CD4-positive, alpha-beta T cell treated with Interferon alpha-2 for 1 hour (primary cell): Measurements from ENCODE around the gene CHURC1.

ENCODE experiments used
- DNase-seq, 2 donors: peaks; one replicate each; pipeline ENCODE4 v3.0.0-alpha.2; 2020 to 2022

The CHURC1 gene

DNA sequence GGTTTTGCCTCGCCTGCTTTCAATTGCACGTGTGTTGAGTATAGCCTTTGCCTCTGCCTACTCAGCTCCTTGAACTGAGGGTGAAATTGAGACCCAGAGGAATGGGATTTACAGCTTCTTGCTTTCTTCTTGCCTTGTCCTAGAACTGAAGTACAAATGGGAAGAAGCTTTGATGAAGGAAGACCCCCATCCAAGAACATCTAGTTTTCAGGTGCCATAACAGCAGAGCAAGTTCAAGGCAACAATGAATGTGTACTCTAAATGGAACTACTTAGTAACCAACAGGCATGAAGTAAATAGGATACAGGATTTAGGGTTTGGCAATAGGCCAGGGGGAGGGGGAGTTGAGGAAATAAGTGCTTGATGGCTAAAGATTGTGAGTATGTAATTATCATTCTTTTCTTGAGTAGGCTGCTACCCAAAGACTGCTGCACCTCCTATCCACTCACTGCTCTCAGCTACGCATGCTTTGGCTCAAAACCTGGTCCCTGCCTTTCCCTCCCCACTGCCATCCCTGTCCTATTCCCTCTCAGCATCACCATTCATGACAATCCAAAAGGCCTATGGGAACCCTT lies 26.2 kb downstream of the CHURC1 start:
- no peak for DNase-seq

DNA sequence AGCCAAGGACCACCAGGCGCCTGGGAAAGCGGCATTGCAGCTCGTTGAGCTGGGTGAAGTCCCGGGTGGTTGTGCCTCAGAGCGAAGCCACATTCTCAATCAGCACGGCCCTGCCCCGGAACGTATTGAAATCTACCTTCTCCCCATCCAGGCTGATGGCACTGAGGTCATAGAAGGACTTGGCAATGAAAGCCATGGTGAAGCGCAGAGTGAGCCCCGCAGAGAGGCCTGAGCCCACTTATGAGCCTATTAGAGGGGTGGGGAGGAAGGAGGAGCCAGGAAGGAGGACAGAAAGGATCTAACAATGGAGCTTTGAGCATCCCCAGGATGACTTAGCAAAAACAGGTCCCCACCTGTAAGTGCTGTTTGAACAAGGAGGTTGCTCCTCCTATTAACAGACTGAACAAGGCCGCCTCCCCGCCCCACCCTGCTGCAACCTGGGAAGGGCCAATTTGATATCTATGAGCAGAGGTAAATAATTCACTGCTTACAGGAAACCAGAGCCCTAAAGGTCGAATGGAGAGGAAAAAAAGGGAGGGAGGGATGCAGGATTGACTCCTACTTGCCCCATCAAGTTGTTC lies 28.4 kb downstream of the CHURC1 start, which contains the start of gene GPX2:
Gene GPX2 (minus strand): TSS at position 215 of the 581 bp plus-strand sequence. CDS start 19 bp downstream, at position 196.
- no peak for DNase-seq

DNA sequence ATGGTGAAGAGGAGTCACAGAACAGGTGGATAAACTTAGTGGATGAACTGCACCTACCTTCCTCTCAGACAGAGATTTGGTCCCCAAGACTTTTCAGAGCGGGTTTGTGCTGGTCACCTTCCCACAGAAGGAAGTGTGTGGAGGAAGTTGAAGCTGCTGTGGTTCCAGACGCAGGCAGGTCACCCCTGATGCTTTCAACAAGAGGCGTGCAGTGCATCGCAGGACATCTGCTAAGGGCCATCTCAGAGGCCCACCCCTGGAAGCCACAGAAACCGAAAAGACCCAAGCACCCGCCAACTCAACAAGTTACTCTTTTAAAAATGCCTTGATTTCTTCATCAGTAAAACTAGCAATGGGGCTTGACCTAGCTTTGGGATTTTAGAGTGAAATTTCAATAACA lies 29.3 kb downstream of the CHURC1 start:
- DNase-seq, result no peak

DNA sequence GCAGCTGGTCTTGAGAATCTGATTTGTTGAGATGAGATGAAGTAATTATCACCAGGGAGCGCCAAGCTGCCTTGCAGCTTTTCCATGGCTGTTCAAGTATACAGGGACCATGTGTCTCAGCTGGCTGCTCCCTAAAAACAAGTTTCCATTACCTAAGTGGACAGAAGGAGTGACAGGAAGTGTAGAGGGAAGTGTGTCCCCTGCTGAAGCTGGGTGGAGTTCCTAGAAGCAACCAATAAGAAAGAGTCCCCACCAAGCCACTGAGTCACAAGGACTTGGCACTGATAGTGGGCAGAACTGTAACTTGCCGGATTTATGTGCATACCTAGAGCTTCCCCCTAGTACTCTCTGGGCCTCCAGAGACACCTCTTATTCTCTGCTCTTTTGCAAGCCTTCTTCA lies 29.8 kb downstream of the CHURC1 start:
- DNase-seq, result no peak

DNA sequence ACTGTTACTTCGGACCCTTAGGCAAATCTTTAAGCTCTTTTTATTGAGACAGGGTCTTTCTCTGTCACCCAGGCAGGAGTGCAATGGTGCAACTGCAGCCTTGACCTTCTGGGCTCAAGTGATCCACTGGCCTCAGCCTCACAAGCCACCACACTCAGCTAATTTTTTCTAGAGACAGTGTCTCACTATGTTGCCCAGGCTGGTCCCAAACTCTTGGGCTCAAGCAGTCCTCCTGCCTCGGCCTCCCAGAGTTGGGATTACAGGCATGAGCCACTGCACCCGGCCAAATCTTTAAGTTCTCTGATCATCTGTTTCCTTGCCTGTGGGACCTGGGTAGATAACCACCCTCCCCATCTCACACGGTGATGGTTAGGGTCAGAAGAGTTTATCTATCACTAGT lies 30.6 kb downstream of the CHURC1 start:
- no peak for DNase-seq

DNA sequence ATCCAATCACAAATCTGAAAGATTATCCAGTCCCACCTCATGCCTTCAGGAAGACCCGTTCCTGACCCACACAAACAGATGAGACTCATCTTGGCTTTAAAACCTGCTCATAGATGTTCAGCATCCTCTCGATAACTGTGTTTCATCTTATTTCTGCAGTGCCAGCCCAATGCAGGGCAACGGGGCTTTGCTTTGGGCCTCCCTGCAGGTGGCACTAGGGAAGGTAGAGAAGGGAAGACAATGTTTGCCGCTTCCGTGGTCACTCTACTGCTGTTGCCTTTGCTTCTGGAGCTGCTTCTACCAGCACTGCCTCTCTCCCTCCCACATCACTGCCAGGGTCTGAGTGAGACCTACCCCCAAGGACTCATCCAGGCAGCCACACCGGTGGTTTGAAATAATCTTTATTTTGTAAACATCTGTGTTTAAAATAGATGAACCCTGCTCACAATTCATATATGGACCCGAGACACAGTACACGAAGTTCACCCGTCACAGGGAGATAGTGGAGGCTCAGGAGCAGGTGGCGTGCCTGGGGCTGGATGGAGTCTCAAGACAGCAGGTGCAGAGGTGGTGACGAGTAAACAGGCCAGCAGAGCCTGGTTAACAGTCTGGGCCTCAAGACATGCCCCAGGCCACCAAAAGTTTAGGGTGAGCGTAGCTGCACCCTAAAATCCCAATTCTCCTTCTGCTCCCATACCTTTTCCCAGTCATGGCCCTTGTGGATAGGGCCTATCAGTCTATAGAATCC lies 31.4 kb downstream of the CHURC1 start:
- no peak for DNase-seq

DNA sequence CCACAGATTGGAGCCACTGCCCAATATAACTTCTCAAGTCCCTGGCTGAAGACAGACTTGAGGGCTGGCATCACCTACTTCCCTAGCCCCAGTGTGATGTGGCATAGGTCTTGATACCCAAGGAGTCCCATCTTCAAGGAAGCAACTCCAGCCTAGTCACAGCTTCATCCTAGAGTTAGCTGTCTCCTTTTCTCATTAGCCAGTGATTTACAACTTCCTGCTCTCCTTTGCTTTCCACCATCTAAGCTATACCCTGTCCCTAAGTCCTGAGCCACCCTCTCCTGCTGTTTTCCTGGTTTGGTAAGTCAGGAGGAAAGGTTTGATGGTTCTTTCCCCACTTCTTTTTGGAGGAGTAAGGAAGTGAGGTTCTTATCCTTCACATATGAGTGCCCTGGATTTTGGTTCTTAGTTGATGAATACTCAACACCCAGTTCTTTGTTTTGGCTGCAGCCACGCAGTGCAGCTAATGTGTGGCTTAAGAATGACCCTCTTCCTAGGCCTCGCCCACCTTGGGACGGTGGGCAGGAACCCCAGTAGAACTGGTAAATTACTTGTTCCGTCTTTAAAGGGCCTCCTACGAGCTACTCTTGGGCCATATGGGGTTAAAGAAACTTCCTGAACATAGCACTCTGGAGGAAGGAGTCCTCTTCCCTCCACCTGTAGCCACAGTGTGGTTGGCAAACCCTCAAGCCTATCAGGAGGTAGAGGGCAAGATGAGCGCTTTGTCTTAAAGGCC lies 32.2 kb downstream of the CHURC1 start:
- no peak for DNase-seq

DNA sequence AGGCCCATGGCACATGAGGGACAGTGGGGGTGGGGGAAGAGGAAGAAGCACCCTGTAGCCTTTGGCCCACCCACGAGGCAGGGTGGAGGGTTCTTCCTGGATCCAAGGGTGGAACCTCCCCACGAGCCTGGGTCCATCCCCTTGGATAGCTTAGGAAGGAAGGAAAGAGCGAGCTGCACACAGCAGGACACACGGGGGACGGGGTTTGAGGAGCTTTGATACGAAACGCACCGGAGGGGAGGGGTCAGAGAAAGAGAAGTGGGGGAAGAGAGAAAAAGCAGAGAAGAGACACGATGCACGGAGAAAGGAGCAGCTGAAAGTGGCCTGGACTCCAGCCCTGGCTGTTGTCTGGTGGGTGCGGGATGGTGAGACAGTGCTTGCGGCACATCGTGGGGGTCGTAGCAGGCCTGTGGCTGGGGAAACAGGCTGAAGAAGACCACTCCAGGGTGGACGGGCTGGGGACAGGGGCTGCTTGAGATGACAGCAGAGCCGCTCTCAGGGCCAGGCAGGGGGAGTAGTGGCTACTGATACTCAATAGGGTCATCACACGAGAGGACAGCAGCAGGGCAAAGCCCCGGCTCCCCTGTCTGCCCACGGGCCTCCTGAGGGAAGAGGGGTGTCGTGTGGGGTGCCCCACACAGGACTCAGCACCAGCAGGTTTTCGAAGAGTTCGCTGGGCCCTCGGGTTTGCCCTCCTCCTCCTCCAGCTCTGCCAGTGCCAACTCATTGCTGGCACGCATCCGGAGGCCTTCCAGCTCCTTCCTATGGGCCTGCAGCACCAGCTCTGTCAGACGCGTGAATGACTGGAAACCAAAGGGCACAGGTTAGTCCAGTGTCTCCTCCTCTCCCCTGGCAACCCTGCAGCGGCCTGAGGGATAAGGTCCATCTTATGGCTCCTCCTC lies 33.7 kb downstream of the CHURC1 start:
- DNase-seq, result no peak

DNA sequence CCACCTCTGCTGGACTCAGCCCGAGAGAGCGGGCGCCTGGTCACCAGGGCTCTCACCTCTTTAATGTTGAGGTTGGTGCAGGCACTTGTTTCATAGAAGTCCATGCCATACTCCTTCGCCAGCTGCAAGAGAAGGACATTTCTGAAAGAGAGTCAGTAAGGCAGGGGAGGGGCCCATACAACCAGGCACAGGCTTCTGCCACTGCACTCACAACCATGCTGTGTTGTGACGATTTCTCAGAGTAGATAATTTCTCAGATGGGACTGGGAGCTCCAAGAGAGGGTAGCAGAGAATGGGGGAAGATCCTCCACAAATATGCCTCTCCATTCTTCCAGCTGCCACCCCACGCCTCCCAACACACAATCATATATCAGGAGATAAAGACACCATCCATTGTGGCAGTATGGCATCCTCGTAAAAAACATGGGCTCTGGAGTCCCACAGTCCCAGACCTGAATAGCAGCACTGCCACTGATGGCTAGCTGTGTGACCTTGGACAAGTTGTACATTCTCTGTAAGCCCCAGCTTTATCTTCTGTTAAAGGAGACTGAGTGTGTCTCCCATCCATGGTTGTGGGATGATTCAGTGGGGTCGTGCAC lies 34.5 kb downstream of the CHURC1 start:
- DNase-seq, result no peak

DNA sequence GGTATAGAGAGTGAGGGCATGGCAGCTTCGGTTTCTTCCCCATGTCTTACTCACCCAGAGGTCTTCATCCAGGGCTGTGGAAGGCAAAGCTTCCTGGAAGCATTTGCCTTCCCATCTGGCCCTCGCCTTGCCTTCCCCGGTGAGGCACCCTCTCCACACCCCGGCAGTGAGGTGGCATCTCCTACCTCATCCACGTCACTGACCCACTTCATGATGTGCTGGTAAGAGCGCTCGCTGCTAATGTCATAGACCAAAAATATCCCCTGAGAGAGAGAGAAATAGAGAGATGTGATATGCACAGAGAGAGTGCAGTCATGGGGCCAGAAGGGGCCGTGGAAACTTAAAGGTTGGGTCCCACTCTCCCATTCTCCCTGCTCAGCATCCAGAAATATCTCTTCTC lies 36.6 kb downstream of the CHURC1 start:
- no peak for DNase-seq

DNA sequence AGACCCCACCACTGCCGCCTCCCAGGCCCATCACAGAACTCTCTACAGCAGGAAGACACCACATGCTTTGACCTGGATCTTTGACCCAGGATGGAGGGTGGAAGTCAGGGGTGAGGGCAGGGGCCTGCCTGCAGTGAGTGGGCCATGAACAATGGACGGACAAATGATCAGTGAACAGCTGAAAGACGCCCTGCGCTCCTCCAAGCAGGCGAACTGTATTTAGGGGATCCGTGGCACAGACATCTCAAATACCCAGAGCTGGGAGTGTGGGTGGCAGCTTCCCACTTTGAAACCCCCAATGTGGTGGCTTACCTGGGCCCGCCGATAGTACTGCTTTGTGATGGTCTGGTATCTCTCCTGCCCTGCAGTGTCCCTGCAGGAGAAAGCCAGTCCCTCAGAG lies 37.0 kb downstream of the CHURC1 start:
- DNase-seq, result no peak

DNA sequence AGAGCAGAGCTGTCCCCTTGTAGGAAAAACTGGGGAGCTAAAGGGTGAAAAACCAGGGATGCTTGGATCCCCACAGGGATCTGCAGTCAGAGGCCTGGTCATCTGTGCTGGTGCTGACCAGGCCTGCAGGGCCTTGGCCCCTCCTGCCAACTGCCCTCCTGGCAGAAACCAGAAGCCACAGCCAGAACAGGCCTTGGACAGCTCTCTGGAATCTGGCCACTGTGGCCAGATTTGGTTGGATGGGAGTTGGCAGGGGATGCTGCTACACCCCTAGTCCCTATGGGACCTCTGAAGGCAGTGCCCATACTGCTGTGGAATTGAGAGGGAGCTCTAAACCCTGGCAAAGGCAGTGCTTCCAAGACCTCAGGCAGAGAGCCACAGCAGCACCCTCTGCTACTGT lies 37.5 kb downstream of the CHURC1 start:
- no peak for DNase-seq

DNA sequence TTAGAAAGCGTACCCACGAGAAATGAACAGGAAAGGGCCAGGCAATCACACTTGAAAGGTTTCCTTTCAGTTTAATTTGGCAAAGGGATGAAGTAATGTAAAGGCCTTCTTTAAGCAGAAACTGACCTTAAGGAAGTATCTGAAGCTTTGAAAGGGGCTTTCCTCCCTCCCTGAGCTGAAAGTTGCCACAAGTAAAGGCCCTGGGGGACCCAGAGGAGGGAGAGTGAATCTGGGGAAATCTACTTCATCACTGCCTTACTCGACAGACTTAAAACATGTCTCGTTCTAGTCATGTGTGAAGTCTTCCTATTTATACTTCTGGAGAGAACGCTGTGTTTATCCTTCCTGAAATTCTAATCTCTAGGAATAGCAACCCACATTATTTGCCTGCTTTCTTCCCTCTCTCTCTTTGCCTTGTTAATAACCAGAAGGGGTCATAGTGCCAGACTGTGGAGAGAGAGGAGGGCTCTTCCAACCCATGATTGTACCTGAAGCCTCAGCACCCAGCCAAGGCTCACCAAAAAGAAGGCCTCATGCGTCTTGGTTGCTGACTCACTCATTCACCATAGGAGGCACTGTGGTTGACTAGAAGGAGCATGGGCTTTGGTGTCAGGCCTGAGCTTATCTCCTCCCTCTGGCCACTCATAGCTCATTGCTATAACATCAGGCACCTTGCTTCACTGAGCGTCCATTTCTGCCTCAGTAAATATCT lies 38.5 kb downstream of the CHURC1 start:
- DNase-seq, result no peak

DNA sequence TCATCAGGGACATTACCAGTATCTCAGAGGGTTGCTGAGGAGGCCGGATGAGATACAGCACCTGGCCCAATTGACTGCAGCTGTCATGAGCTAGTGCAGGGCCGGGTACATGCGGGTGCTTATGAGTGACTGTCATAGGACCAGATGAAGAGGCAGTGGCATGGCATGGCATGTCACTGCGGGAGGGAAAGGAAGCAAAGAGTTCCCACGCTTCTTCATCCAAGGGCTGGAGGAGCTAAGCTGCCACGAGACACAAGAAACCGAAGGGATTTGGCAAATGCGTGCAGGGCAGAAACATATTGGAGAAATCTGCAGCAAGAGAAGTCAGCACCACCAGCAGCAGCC lies 39.0 kb downstream of the CHURC1 start:
- DNase-seq, result no peak

DNA sequence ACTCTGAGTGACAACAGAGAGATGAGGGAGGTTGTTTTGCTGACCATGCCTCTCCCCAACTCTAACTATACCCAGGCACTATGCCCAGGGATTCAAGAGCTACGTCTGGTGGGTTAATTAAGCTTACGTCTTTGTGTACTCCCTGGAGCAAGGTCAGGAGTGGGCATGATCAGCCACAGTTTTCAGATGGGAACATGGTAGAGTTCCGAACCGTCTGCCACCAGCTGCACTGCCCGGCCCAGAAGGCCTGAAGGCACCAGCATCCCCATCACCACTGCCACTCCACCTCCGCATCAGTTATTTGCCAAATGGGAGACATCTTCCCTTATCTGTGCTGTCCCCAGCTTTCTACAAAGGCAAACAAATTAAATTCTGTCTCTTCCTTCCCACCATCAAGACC lies 39.4 kb downstream of the CHURC1 start:
- no peak for DNase-seq

DNA sequence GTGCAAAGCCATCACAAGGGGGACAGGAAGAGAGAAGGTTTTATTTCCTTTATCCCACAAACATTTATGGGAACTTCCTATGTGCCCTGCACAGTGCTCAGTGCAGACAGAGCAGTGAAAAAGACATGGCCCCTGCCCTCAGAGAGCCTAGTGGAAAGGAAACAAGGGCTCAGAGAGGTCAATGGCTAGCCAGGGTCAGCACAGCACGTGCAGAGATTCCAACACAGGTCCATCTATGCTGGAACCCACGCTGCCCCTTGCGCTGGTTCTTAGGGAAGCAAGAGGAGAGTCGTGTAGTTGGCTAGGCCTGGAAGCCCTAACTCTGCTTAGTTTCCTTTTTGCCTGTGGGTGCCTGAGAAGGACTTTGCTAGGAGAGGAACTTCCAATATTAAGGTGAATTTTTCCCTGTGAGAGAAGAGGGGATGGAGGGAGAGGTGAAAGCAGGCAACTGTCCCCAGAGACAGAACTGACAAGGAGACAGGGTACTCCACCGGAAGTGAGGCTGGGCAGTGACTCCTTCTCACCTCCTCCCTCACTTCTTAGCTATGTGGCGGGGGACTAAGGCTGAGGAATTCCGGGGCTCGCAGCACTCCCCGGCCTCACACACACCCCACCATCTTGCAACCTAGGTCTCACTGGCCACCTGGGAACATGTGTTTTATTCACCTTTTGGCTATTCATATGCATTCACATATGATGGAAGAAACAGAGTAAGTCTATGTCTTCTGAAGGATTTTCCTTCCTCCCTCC lies 40.4 kb downstream of the CHURC1 start:
- no peak for DNase-seq

DNA sequence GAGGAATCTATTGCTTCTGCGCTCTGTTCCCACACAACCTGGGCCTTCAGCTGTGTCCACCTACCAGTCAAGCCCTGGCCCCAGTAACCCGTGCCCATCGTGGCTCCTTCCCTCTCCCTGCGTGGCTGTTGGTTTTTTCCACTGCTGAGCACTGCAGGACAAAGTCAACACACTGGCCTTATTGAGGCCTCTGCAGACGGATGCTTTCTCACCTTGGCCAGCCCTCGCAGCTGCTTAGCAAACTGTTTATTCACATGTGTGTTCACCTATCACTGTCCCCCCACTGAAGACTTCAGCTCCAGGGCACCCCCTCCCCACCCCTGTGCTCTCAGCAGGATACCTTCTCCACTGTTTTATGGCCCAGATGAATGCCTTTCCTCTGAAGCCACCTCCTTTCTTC lies 41.0 kb downstream of the CHURC1 start:
- DNase-seq, result no peak

DNA sequence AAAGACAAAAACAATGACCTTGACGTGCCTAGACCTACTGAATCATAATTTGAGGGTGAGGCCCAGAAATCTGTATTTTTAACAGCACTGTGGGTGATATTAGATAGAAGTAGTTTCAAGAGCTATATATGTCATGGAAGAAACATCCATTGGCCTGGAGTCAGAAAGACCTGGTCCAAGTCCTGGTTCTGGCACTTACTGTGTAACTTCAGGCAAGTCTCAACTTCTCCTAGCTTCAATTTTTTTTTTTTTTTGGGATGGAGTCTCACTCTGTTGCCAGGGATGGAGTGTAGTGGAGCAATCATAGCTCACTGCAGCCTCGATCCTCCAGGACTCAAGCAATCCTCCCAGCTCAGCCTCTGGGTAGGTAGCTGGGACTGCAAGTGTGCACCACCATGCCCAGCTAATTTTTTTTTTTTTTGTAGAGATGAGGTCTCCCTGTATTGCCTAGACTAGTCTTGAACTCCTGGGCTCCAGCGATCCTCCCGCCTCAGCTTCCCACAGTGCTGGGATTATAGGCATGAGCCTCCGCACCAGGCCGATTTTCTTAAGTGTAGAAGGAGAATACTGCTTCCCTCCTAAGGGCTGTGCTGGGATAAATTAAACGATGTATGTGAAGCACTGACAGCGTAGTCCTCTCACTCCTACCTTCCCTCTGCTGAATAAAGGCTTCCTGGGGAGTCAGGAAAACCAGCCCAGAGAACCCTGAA lies 42.6 kb downstream of the CHURC1 start:
- no peak for DNase-seq

DNA sequence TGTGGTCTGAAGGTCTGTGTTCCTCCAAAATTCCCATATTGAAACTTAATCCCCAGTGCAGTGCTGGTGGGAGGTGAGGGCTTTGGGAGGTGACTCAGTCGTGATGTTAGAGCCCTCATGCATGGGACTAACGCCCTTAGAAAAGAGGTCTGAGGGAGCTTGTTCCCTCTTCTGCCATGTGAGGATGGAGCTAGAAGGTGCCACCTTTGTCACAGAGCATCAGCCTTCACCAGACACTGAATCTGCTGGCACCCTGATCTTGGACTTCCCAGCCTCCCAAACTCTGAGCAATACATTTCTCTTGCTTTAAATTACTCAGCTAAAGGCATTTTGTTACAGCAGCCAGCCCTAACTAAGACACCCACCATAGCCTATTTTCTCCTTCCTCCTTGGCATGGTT lies 43.9 kb downstream of the CHURC1 start:
- no peak for DNase-seq

DNA sequence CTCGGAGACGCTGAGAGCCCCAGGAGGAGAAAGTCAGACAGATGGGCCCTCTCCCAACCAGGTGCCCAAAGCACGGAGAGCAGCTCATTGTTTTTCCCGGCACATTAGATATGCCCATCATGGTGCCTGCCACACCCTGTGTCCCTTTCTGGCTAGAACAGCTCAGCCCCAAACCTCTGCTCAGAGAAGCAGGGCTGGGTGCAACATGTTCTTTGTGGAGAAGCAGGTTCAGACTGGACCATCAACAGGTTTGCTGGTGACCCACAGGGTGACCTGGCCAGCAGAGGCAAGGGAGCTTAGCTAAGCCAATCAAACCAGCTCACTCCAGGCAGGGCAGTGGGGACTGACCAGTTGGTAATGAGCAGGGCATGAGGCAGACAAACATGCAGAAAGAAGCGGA lies 44.5 kb downstream of the CHURC1 start:
- DNase-seq, result no peak
